Mesenchymal stem cell (in vitro differentiated cells and primary cell): ENCODE measurements around the gene SLC27A2. TPM values are rescaled to one million over a fixed set of nuclear protein-coding genes. Genes with fewer than 3 reads are reported as not detected.
"Not testable (repeated sequence)": the region's sequence is repeated elsewhere in the genome, so short reads cannot be mapped to it uniquely, and the experiment has no call there.

Experiments
- DNase-seq: peaks from one replicate; pipeline ENCODE4 v3.0.0-alpha.2; 2013
- H2AFZ ChIP-seq: one replicate; pipeline ENCODE4 v1.6.1; 2013; ENCODE audit warnings: low read depth, mild to moderate bottlenecking, control low read depth, inconsistent platforms, low read length, moderate library complexity
- H2AK5ac ChIP-seq: 2 replicates; pipeline ENCODE4 v1.6.1; 2013; ENCODE audit warnings: low read length, moderate library complexity, mild to moderate bottlenecking, inconsistent platforms; ENCODE audit not compliant: severe bottlenecking
- H2BK120ac ChIP-seq: one replicate; pipeline ENCODE4 v1.6.1; 2013; ENCODE audit warnings: low read depth, mild to moderate bottlenecking, inconsistent platforms, low read length, moderate library complexity
- H2BK12ac ChIP-seq, 2 experiments: one replicate each; pipeline ENCODE4 v1.6.1; 2013; ENCODE audit warnings: inconsistent platforms in 2 of 2, low read length in 2 of 2, mild to moderate bottlenecking in 2 of 2, moderate library complexity in 2 of 2, control low read depth in 1 of 2
- H2BK15ac ChIP-seq: one replicate; pipeline ENCODE4 v1.6.1; 2013; ENCODE audit warnings: mild to moderate bottlenecking, low read depth, inconsistent platforms; ENCODE audit not compliant: poor library complexity, severe bottlenecking
- H2BK5ac ChIP-seq: 2 replicates; pipeline ENCODE4 v1.6.1; 2013; ENCODE audit warnings: low read depth, mild to moderate bottlenecking, low read length, control low read depth, inconsistent platforms; ENCODE audit not compliant: poor library complexity, severe bottlenecking
- H3K14ac ChIP-seq, 2 experiments: one replicate each; pipeline ENCODE4 v1.6.1; 2013; ENCODE audit warnings: inconsistent platforms in 2 of 2, low read length in 2 of 2, control low read depth in 1 of 2, mild to moderate bottlenecking in 1 of 2, moderate library complexity in 1 of 2
- H3K18ac ChIP-seq, 2 experiments: one replicate each; pipeline ENCODE4 v1.6.1; 2013; ENCODE audit warnings: inconsistent platforms in 2 of 2, low read length in 2 of 2, control low read depth in 1 of 2, low read depth in 1 of 2, mild to moderate bottlenecking in 1 of 2
- H3K23ac ChIP-seq, 2 experiments: one replicate each; pipeline ENCODE4 v1.6.1; 2013; ENCODE audit warnings: inconsistent platforms in 2 of 2, low read length in 2 of 2, mild to moderate bottlenecking in 2 of 2, moderate library complexity in 2 of 2, control low read depth in 1 of 2
- H3K27ac ChIP-seq: 2 replicates; pipeline ENCODE4 v1.5.1; 2013; ENCODE audit warnings: mild to moderate bottlenecking, moderate library complexity, low read length, control low read depth, inconsistent platforms; ENCODE audit not compliant: poor library complexity, severe bottlenecking
- H3K27me3 ChIP-seq, 2 experiments: 2 replicates each; pipeline versions ENCODE4 v1.6.1 to v1.7.0; 2013; ENCODE audit warnings: low read length in 2 of 2, mild to moderate bottlenecking in 2 of 2, moderate library complexity in 2 of 2, control low read depth in 1 of 2, inconsistent platforms in 1 of 2; ENCODE audit not compliant: control insufficient read depth in 1 of 2, insufficient read depth in 1 of 2
- H3K36me3 ChIP-seq, 2 experiments: 2 replicates each; pipeline versions ENCODE4 v1.6.1 to v1.7.0; 2013; ENCODE audit warnings: low read length in 2 of 2, control low read depth in 1 of 2, inconsistent platforms in 1 of 2, low read depth in 1 of 2, mild to moderate bottlenecking in 1 of 2; ENCODE audit not compliant: insufficient read depth in 2 of 2, control insufficient read depth in 1 of 2
- H3K4ac ChIP-seq, 2 experiments: one replicate each; pipeline ENCODE4 v1.6.1; 2013; ENCODE audit warnings: inconsistent platforms in 2 of 2, low read length in 2 of 2, mild to moderate bottlenecking in 2 of 2, moderate library complexity in 2 of 2, control low read depth in 1 of 2, low read depth in 1 of 2
- H3K4me1 ChIP-seq: 2 replicates; pipeline ENCODE4 v1.6.1; 2013; ENCODE audit warnings: low read depth, low read length, control low read depth; ENCODE audit not compliant: control insufficient read depth, insufficient read depth
- H3K4me2 ChIP-seq: 2 replicates; pipeline ENCODE4 v1.6.1; 2013; ENCODE audit warnings: low read length, mild to moderate bottlenecking, inconsistent platforms; ENCODE audit not compliant: poor library complexity, severe bottlenecking
- H3K4me3 ChIP-seq, 2 experiments: 2 replicates each; pipeline versions ENCODE4 v1.5.1 to v1.7.0; 2013; ENCODE audit warnings: low read length in 2 of 2, mild to moderate bottlenecking in 2 of 2, control low read depth in 1 of 2, low read depth in 1 of 2; ENCODE audit not compliant: insufficient read depth in 1 of 2
- H3K79me1 ChIP-seq: replicated peaks from 2 replicates; pipeline ENCODE4 v1.6.1; 2013; ENCODE audit warnings: mild to moderate bottlenecking, control low read depth, low read length, inconsistent platforms; ENCODE audit not compliant: poor library complexity, severe bottlenecking
- H3K9ac ChIP-seq: 2 replicates; pipeline ENCODE4 v1.7.0; 2013; ENCODE audit warnings: mild to moderate bottlenecking, low read length, moderate library complexity
- H3K9me3 ChIP-seq: 2 replicates; pipeline ENCODE4 v1.7.0; 2013; ENCODE audit warnings: mild to moderate bottlenecking, low read length; ENCODE audit not compliant: control insufficient read depth
- H4K8ac ChIP-seq: one replicate; pipeline ENCODE4 v1.6.1; 2013; ENCODE audit warnings: inconsistent platforms, mild to moderate bottlenecking, low read length, moderate library complexity
- H4K91ac ChIP-seq: one replicate; pipeline ENCODE4 v1.6.1; 2013; ENCODE audit warnings: mild to moderate bottlenecking, low read length, inconsistent platforms
- WGBS: methylation state at CpG from one replicate; pipeline ENCODE4 v1.1.7; 2013; ENCODE audit warnings: mixed read lengths; 5-methylcytosine and 5-hydroxymethylcytosine counted together
- polyA plus RNA-seq, 2 experiments: library from polyadenylated mRNA; stranded (reverse); fragments of 200-250 nt; gene quantifications; one replicate each; pipeline ENCODE4 v1.2.3, GENCODE V29; 2013

Gene SLC27A2
- not detected for polyA plus RNA-seq (2013, experiment 1 of 2)
- not detected for polyA plus RNA-seq (2013, experiment 2 of 2)

DNA sequence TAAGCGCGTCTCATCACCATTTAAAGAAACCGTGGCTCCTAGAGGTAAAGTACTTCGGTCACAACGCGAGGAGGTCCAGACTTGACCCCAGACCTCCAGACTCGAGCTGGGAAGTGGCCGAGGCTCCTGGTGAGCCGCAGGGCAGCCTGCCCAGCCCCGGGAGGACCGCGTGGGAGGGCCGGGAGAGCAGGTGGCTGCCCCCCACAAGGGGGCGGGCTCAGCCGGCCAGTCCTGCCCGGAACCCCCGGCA, at the start of gene SLC27A2:
TSS of gene SLC27A2 (plus strand) at position 228 of the 250 bp plus-strand sequence. CDS start 232 bp downstream, outside the sequence.
- peak within 1 kb of the TSS in 1 of 2 experiments; percentile 81 for H3K23ac ChIP-seq
- no peak within 1 kb of the TSS for H3K27ac ChIP-seq
- 13% methylated on average over 15 of the region's 17 CpGs for WGBS
- DNase-seq, result no peak
- H3K27me3 ChIP-seq, result peaks cover 44 to 53% of the 10 kb centered on the region in 2 experiments
- no peak within 1 kb of the TSS for H3K14ac ChIP-seq
- H4K91ac ChIP-seq, result no peak within 1 kb of the TSS
- no peak within 1 kb of the TSS for H3K9ac ChIP-seq
- H3K18ac ChIP-seq, result no peak within 1 kb of the TSS
- H2BK5ac ChIP-seq, result no peak within 1 kb of the TSS
- no peak within 1 kb of the TSS for H3K4ac ChIP-seq
- H3K36me3 ChIP-seq, result no peaks in the 10 kb centered on the region
- peaks cover 13% of the 10 kb centered on the region for H3K4me1 ChIP-seq
- no peak within 1 kb of the TSS for H2BK120ac ChIP-seq
- no peak within 1 kb of the TSS for H2AK5ac ChIP-seq
- H2AFZ ChIP-seq, result peak within 1 kb of the TSS; percentile 84
- H2BK12ac ChIP-seq, result no peak within 1 kb of the TSS
- H2BK15ac ChIP-seq, result no peak within 1 kb of the TSS
- H3K4me3 ChIP-seq, result peak within 1 kb of the TSS; percentile 51 to 76
- H4K8ac ChIP-seq, result no peak within 1 kb of the TSS
- H3K9me3 ChIP-seq, result no peaks in the 10 kb centered on the region
- peak within 1 kb of the TSS; percentile 97 for H3K4me2 ChIP-seq
- H3K79me1 ChIP-seq, result no peaks in the 10 kb centered on the region

DNA sequence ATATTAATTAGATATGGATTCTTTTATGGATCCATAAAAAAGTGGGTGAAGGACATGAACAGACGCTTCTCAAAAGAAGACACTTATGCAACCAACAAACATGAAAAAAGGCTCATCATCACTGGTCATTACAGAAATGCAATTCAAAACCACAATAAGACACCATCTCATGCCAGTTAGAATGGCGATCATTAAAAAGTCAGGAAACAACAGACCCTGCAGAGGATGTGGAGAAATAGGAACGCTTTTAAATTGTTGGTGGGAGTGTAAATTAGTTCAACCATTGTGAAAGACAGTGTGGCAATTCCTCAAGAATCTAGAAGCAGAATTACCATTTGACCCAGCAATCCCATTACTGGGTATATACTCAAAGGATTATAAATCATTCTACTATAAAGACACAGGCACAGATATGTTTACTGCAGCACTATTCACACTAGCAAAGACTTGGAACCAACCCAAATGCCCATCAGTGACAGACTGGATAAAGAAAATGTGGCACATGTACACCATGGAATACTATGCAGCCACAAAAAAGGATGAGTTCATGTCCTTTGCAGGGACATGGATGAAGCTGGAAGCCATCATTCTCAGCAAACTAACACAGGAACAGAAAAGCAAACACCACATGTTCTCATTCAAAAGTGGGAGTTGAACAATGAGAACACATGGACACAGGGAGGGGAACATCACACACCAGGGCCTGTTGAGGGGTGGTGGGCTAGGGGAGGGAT, 49.6 kb upstream of the SLC27A2 start:
- not testable (repeated sequence) for H3K9ac ChIP-seq, H3K4me2 ChIP-seq, DNase-seq, H2BK15ac ChIP-seq, H2BK12ac ChIP-seq, H3K79me1 ChIP-seq, H3K14ac ChIP-seq, H2BK5ac ChIP-seq, H3K18ac ChIP-seq, H3K4me1 ChIP-seq, H4K8ac ChIP-seq, H2AK5ac ChIP-seq, H3K27me3 ChIP-seq, H4K91ac ChIP-seq, H3K9me3 ChIP-seq, H3K4ac ChIP-seq, H3K4me3 ChIP-seq, H3K23ac ChIP-seq, H2BK120ac ChIP-seq, H3K27ac ChIP-seq, H3K36me3 ChIP-seq, H2AFZ ChIP-seq
- 97% methylated on average over 3 of the region's 3 CpGs for WGBS

- no peak overlapping the region for H3K4me3 ChIP-seq
- H3K27ac ChIP-seq, result peak overlapping the region; percentile 78
- no peak overlapping the region for H3K23ac ChIP-seq
- no peaks in the 10 kb centered on the region for H3K36me3 ChIP-seq
- no peak overlapping the region for H3K4ac ChIP-seq
- H2BK12ac ChIP-seq, result no peak overlapping the region
- H2BK15ac ChIP-seq, result no peak overlapping the region
- H3K9me3 ChIP-seq, result no peaks in the 10 kb centered on the region
- peak overlapping the region; percentile 86 for H3K9ac ChIP-seq
- no peak overlapping the region for H2BK5ac ChIP-seq
- no peak overlapping the region for H4K91ac ChIP-seq
- no peak overlapping the region for H2AK5ac ChIP-seq
- H3K79me1 ChIP-seq, result no peaks in the 10 kb centered on the region
- H3K14ac ChIP-seq, result no peak overlapping the region
- WGBS, result 0% methylated on average over 1 of the region's 2 CpGs
- no peak overlapping the region for H2AFZ ChIP-seq
- H3K18ac ChIP-seq, result no peak overlapping the region
- no peaks in the 10 kb centered on the region for H3K27me3 ChIP-seq
- H2BK120ac ChIP-seq, result no peak overlapping the region
- H4K8ac ChIP-seq, result no peak overlapping the region
- H3K4me2 ChIP-seq, result no peak overlapping the region
- DNase-seq, result peak; percentile 92
- peaks cover 4% of the 10 kb centered on the region for H3K4me1 ChIP-seq
Measured at GRCh38 chr15:50134524-50135024, 47.4 kb upstream of the SLC27A2 start.

- H2BK120ac ChIP-seq, result no peak overlapping the region
- no peak overlapping the region for H2BK5ac ChIP-seq
- no peak overlapping the region for H3K23ac ChIP-seq
- no peaks in the 10 kb centered on the region for H3K79me1 ChIP-seq
- 19% methylated on average over 5 of the region's 5 CpGs for WGBS
- peak overlapping the region in 1 of 2 experiments; percentile 80 for H3K4ac ChIP-seq
- peaks cover 4% of the 10 kb centered on the region for H3K4me1 ChIP-seq
- H3K14ac ChIP-seq, result no peak overlapping the region
- peak overlapping the region; percentile 50 for H4K91ac ChIP-seq
- H3K9me3 ChIP-seq, result no peaks in the 10 kb centered on the region
- H3K4me2 ChIP-seq, result no peak overlapping the region
- DNase-seq, result peak; percentile 67
- no peak overlapping the region for H3K4me3 ChIP-seq
- H3K9ac ChIP-seq, result peak overlapping the region; percentile 86
- no peaks in the 10 kb centered on the region for H3K27me3 ChIP-seq
- H3K36me3 ChIP-seq, result no peaks in the 10 kb centered on the region
- peak overlapping the region; percentile 78 for H3K27ac ChIP-seq
- H2AK5ac ChIP-seq, result no peak overlapping the region
- peak overlapping the region; percentile 62 to 70 for H3K18ac ChIP-seq
- no peak overlapping the region for H4K8ac ChIP-seq
- H2AFZ ChIP-seq, result no peak overlapping the region
- H2BK15ac ChIP-seq, result no peak overlapping the region
- H2BK12ac ChIP-seq, result no peak overlapping the region
Measured at GRCh38 chr15:50135031-50135551, 46.9 kb upstream of the SLC27A2 start.
